GM19043 (cell line): ENCODE measurements around the gene NTN1.

Source experiments
- ATAC-seq: cut with Tn5 transposase; IDR thresholded peaks from one replicate; pipeline ENCODE4 v1.9.1; 2021; ENCODE audit warnings: low read depth; ENCODE audit not compliant: unreplicated experiment

Gene NTN1

DNA sequence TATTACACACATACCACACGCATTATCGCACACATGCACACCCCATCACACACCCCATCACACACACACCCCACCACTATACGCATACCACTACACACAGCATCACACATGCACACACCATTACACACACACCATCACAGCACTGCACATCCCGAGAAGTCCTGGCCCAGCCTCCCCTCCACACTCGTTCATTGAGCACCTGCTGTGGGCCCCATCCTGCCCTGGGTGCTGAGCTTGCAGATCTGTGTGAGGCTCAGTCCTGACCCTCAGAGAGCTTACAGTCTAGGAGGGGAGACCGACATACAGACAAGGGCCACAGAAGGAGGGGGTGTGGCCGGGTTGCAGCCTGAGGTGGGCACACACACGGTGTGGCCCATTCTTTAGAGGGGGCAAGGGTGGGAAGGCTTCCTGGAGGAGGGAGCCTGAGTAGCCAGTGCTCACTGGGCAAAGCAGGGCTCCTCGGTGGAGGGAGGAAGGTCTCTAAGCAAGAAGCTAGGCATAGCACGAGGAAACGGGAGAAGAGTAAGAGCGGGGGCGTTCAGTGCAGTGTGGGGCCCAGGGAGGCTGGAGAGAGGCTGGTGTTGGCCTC is 206.6 kb downstream of the NTN1 start:
- ATAC-seq = no peak

DNA sequence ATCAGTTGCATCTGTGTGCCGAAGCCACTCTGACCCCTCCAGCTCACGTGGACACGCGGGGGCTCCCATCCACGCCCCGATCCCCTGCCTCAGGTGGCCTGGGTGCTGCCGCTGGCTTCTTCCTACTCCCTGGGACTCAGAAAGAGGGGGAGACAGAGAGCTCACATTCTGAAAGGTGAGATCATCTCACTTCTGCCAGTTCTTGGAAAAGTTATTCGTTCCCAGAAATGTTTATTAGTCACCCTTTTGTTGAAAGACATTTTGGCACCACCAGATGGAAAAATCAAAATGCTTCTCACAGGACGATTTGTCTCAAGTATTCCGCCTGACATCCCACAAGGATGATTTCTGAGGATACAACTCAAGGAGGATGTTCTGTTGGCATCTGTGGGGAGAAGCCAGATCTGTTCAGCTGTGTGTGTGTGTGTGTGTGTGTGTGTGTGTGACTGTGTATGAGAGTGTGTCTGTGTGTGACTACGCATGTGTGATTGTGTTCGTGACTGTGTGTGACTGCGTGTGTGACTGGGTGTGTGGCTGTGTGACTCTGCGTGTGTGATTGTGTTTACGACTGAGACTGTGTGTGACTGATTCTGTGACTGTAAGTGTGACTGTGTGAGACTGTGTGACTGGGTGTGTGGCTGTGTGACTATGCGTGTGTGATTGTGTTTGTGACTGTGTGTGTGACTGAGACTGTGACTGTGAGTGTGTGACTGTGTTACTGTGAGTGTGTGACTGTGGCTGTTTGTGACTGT is 207.3 kb downstream of the NTN1 start:
- no peak for ATAC-seq

DNA sequence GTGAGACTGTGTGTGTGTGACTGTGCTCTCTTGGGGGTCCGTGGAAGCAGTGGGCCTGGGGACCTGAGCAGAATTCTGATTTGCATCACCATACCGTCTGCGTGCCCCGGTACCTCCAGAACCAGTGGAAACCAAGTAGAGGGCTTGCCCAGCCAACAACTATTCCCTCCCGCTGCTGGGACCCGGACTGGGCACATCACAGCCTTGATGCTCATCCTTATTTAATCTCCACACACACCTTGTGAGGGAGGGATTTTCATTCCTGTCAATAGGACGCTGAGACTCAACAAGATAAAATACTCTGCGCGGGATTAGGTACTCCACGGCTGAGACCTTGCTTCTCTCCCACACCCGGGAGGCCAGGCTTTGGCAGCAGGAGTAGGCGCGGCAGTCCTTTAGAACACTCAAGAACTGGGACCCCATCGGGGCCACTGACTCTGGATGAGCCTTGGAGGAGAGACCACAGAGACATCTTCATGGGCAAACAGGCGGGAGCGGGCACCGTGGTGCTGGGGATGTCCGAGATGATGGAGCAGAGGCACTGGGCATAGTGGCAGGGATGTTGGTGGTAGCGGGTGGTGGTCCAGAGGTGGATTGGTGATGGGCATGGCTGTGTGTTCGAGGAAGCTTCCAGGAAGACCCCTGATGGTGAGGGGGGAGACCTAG is 208.0 kb downstream of the NTN1 start:
- no peak for ATAC-seq

DNA sequence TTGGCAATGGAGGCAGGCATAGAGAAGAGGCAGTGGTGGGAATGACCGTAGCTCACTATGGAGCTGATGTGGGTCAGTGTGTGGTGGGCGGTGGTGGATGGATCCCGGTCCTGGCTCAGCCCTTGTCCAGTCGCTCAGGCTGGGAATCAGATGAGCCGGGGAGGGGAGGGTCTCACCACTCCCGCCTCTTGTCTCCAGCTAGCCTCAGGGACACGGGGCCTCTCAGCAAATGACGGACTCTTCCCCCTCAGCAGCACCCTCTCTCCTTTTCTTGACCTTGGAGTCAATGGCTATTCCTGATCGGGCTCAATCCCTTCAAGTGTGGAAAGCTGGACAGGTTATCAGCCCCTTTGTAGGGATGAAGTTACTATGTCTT is 208.5 kb downstream of the NTN1 start:
- no peak for ATAC-seq

DNA sequence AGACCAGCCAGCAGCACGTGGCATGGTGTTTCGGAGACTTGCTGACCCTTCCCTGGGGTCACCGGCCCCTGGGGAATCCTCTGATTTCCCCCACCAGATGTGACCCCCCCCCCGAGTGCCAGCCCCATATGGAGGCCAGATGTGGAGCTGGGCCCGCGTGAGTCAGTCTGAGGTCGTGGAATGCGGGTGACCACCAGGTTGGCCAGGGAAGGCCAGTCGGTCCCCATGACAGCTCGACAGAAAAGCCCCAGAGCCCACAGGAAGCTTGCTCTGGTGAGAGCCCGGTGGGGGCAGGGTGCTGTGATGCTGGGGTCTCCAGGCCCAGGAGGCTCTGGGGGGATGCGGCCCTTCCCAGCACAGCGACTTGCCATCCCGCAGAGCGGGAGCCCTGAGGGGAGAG is 209.0 kb downstream of the NTN1 start:
- no peak for ATAC-seq

DNA sequence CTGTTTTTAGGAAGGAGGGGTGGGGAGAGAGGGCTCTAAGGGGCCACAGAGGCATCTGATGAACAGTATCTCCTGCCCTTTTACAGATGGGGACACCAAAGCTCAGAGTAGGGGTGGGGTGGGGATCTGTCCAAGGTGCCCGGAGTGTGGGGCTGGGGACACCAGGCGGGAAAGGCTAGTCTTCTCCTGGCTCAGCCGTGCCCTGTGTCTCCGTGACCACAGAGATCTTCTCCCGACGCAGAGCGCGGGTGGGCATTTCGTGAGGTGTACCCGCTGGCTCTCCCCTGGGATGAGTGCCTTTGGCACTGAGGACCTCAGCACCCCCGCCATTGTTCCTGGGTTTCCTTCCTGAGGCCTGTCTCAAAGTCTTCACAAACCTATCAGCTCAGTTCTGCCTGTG is 209.6 kb downstream of the NTN1 start:
- no peak for ATAC-seq

DNA sequence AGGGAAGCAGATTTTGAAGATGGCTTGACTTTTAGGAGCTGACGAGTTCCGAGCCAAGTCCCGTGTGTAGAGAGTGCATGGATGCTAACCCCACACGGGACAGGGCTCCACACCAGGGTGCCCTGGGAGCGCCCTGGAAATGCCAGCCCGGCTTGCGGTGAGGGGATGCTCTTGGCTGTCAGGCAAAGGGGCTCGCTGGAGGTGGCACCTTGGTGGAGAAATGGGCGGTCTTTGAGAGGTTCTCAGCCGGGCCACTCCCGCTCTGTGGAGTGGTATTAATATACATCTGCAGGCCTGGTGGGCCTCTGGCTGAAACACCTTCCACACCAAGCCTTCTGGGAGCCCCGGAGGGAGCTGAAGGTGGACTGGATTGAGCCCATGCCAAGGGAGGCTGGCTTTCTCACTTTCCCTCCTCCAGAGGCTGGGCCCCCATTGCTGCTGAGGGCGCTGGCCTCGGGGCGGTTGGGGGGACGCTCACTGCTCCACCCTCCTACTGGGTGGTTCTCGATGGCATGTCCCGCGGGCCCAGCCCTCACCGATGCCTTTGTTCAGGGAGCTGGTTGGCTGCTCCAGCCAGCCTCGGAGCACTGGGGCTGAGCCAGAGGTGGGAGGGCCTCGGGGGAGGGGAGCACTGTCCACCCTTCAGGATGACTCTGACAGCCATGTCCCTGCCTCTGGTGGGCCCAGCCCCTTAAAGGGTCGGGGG is 210.3 kb downstream of the NTN1 start:
- no peak for ATAC-seq

DNA sequence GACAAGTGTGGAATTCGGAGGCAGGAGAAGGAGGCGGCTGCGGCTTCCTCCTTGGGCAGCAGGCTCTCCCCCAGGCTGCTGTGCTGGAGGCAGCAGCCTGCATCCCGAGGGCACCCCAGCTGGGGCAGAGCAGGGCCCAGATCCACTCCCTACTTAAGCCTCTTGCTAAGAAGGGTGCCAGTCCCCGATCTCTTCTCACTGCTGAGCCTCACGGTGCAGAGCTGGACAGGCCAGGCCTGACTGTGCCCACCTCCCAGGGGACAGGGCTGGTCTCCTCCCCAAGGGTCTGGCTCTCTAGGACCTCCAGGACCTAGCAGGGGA is 210.8 kb downstream of the NTN1 start:
- ATAC-seq = no peak

DNA sequence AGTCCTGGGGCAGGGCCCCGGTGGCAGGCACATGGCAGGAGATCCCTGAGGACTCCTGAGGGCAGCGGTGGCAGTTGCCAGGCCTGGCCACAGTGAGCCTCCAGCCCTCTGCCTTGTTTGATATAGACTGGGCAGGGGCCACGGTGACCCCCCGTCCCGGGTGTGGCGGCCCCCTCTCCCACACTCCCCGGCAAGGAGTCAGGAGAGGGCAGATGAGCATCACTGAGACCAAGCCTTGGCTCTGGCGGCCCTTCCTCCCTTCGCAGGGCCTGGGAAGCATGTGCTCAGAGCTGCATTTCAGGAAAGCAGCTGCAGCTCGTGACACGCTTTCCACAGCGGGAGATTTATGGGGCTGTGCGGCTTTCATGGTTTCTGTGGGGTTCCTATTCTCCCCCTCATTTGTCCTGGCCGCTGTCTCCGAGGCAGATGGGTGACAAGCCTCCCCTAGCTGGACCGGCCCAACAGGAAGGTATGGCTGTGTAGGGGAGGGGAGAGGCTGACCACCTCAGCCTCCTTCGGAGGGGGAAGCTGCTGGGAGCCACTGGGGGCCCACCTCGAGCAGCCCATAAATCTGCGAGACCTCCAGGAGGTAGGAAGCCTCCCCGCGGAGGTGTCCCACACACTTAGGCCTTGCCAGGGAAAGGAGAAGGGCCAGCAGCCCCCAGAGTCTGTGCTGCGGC is 211.4 kb downstream of the NTN1 start:
- ATAC-seq = no peak

DNA sequence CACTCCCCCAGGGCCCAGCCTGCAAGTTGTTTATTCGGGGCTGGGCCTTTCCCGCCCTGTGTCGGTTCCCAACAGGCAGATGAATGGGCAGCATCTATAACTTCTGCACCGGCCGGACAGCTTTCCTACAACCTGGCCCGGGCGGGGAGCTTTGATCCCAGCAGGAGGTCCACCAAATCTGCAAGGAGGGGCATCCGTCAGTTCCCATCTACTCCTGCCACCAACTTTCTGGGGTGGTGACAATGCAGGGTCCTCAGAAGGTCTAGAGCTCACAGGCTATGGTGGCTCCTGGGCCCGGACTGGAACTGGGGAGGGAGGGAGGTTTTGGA is 211.9 kb downstream of the NTN1 start:
- ATAC-seq = no peak

DNA sequence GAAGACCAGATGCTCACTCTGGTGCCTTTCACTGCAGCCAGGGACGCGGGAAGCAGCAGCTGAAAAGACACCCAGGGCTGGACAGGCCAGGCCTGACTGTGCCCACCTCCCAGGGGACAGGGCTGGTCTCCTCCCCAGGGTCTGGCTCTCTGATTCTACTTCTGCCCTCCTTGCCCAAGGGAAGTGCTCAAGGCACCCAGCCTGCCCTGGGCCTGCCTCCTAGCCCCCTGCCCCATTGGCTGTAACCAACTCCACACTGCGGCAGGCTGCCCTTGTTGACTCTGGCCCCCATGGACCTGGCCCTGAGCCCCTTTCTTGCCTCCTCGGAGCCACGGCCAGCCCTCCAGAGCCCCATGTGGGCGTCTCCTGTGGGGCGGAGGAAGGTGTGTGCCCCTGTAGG is 212.5 kb downstream of the NTN1 start:
- ATAC-seq = no peak

DNA sequence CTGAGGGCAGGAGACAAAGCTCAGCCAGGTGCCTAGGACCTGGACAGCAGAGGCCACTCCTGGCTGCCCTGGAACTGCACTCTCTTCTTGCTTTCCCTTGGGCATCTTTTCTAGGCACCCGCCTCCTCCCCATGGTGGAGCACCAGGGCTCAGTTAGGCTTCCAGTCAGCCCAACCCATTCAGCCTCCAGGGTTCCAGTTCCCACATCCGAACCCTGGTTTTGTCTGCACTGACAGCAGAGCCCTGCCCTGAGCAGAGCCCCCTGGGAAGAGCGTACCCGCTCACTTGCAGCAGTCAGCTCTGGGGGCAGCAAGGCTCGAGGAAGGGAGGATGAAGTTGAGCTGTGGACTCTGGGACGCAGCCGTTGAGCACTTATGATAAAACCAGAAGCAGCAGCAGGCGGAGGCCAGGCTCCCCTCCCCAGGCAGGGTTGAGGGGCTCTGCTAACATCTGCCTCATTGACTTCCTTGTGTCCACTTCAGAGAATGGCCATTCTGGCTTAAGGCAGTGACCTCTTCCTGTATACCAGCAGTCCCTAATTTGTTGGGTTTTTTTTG is 213.2 kb downstream of the NTN1 start:
- no peak for ATAC-seq

DNA sequence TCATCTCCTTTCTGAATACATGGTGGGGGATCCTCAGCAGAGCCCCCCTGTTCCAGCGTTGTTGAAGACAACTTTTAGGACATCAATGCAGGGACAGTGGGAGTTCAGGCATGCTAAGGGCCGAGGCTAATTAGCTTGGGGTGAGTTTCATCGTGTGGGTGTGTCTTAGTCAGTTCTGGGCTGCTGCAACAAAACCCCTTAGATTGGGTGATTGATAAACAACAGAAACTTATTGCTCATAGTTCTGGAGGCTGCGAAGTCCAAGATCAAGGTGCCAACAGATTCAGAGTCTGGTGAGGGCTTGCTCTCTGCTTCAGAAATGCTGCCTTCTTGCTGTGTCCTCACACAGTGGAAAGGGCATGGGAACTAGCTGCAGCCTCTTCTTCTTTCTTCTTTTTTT is 214.0 kb downstream of the NTN1 start:
- ATAC-seq = no peak

DNA sequence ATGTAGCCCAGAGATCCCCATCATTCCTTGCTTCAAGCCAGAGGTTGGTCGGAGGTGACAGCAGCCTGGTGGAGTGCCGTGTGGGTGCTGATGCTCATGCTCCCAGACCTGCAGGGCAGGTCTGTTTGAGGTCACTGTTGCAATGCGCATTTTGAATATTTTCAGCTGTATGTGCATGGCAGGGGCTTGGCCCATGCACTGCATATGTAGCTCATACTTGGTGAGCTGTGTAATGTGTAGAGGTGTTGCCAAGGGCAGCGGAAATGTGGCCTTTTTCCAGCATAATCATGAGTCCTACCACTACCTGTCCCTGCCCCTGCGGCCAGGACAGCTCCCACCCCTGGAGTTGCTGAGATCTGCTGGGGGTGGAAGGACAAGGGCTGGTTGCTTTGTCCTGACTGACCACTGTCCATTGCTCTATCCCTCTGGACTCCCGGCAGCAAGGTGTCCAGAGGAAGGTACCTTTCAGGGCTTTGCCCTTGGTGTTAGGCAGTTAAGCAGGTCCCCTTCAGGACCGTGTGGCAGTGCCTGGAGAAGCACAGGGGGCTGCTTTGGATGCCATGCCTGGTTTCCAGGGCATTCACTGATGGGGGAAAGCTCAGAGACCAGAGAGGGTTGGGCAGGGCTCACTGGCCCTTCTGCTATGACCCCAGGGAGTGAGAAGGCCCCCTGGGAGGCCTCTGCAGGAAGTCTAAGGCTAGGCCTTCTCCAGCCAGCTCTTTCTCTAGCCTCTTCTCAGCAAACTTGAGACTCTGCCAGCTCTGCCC is 215.2 kb downstream of the NTN1 start:
- ATAC-seq = no peak

DNA sequence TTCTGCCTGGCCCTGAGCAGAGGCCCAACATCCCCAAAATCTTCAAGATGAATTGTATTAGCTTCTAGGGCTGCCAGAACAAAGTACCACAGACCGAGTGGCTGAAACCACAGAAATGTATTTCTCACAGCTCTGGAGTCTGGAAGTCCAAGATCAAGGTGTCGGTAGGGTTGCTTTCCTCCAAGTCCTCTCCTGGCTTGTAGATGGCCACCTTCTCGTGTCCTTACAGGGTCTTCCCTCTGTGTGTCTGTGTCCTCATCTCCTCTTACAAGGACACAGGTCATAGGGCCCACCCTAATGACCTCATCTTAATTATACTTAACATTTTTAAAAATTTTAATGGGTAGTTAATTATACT is 215.7 kb downstream of the NTN1 start:
- ATAC-seq = no peak

DNA sequence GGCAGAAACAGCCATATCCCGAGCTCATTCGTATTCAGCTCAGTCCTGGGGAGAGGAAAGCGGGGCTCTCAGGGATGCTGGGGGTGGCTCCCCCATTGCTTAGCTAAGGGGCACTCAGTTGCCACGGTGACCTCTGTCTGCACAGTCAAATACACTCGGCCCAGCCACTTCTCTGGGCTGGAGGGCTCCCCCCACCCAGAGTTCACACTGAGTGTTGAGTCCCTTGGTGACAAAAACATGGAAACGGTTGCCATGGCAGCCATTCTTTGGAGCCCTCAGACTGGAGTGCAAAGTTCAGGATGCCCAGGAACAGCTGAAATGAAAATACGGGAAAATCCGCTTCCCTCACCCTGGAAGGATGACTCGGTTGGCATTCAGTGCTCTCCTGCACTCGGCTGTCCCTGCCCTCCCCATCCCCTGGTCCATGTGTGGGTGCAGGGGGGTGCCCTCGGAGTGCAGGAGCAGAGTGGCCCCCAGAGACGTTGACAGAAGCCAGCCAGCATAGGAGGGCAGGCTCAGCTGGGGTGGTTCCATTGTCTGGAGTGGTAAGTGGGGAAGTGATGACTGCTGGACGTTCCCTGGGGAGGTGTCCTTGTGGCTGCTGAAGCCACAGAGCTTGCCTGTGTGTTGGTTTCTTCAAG is 216.5 kb downstream of the NTN1 start:
- no peak for ATAC-seq

DNA sequence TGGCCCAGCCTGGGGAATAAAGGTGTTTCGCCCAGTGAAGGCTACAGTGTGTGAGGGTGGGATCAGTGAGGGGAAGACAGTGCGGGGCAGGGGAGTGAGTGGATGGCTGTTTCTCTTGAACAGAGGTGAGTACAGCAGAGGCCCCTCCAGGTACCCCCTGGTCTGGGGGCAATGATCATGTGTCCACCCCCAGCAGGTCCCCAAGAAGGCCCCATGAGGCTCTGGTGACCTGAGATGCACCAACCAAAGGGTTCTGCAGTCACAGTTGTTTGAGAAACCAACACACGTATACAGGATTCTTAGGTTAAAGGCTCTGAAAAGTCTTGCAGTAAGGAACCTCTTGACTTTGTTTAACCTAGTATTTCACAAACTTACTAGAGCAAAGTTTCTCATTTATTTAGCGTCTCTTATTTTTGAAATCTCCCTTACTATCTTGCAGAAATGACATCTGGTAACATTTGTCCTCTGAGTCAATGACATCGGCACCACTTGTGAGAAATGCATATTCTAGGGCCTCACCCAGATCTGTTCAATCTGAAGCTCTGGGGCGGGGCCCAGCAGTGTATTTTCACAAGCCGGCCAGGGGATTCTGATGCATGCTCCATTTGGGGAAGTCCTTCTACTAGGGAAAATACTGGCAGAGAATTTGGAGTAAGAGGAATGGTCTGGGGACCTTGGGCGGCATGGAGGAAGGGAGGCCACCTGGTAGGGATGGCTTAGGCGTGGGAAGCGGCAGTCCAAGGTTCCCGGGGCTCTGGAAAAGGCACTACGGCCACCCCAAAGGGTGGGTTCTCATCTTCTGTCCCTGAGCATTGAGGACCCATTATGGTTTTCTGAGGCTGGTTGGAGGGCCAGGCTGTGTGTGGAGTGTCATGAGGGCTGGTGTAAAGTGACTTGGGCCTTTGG is 217.3 kb downstream of the NTN1 start:
- no peak for ATAC-seq

DNA sequence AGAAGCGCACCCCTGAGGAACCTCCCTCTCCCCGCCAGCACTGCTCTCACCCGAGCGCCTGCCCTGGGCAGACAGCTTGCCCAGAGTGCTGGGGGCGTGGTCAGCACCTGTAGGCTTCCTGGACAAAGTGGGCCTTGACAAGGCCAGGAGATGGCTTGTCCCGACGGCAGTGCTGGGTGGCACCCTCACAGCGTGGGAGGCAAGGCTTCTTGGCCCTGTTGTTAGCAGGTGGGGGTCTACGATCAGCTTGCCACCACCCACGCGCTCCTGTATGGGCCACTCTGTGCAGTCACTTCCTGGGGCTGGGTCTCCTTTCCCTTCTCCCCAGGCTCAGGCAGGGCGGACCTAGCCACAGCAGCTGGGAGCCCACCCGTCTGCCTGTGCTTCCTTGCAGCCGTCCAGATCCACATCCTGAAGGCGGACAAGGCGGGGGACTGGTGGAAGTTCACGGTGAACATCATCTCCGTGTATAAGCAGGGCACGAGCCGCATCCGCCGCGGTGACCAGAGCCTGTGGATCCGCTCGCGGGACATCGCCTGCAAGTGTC is 218.0 kb downstream of the NTN1 start:
- no peak for ATAC-seq
